PC-3 (cell line): ENCODE measurements around the gene NPR2. TPM values are rescaled to one million over a fixed set of nuclear protein-coding genes. Genes with fewer than 3 reads are reported as not detected.
A peak's percentile ranks its signal among the peaks of the same experiment; 100 is the strongest.

Source experiments
- ATAC-seq: fragments of 200-7000 bp; cut with Tn5 transposase; 2 replicates; pipeline ENCODE4 v1.9.1; 2020; ENCODE audit warnings: mild to moderate bottlenecking, moderate library complexity
- BruUV-seq: library from RNA; stranded (reverse); fragments of 400-500 nt; replicated peaks from 2 replicates; lab custom pipeline; 2021; lab: Mats Ljungman, UMichigan
- CTCF ChIA-PET: fragments of 300-600 bp; sonication (Branson Sonifier 250); formaldehyde crosslinking; loops from one replicate; lab custom pipeline; 2022; ENCODE audit warnings: antibody characterized with exemption; lab: Charles Lee
- POLR2A ChIA-PET: fragments of 300-600 bp; sonication (Branson Sonifier 250); formaldehyde crosslinking; loops from one replicate; lab custom pipeline; 2022; ENCODE audit warnings: antibody characterized with exemption; ENCODE audit not compliant: unreplicated experiment; lab: Charles Lee
- DNase-seq: peaks from one replicate; pipeline ENCODE4 v3.0.0-alpha.2; 2015
- H2AFZ ChIP-seq: fragments of 300-600 bp; sonication (generic); 2 replicates; pipeline ENCODE4 v1.6.0; 2016; ENCODE audit warnings: antibody characterized with exemption, low read length
- H3F3A ChIP-seq: fragments of 300-600 bp; sonication (generic); one replicate; pipeline ENCODE4 v1.6.0; 2017; ENCODE audit warnings: antibody characterized with exemption, low read length, control low read depth, mild to moderate bottlenecking; ENCODE audit not compliant: unreplicated experiment
- H3K27ac ChIP-seq: fragments of 300-600 bp; sonication (generic); 2 replicates; pipeline ENCODE4 v1.5.1; 2016; ENCODE audit warnings: mild to moderate bottlenecking, low read length
- H3K27me3 ChIP-seq: fragments of 300-600 bp; sonication (generic); 2 replicates; pipeline ENCODE4 v1.6.1; 2016; ENCODE audit warnings: low read length, mixed read lengths
- H3K36me3 ChIP-seq: fragments of 300-600 bp; sonication (generic); 2 replicates; pipeline ENCODE4 v1.6.1; 2016; ENCODE audit warnings: low read depth, mixed run types, low read length, mixed read lengths
- H3K4me1 ChIP-seq: fragments of 300-600 bp; sonication (generic); 2 replicates; pipeline ENCODE4 v1.5.1; 2016; ENCODE audit warnings: low read length; ENCODE audit not compliant: insufficient read depth
- H3K4me2 ChIP-seq: fragments of 300-600 bp; sonication (generic); 2 replicates; pipeline ENCODE4 v1.6.0; 2016; ENCODE audit warnings: low read length
- H3K4me3 ChIP-seq: fragments of 300-600 bp; sonication (generic); 2 replicates; pipeline ENCODE4 v1.5.1; 2016; ENCODE audit warnings: mild to moderate bottlenecking, low read length, mixed read lengths
- H3K79me2 ChIP-seq: fragments of 300-600 bp; sonication (generic); 2 replicates; pipeline ENCODE4 v1.6.1; 2017; ENCODE audit warnings: low read length, mixed read lengths
- H3K9ac ChIP-seq: fragments of 300-600 bp; sonication (generic); 2 replicates; pipeline ENCODE4 v1.6.0; 2016; ENCODE audit warnings: mild to moderate bottlenecking, low read length
- H3K9me2 ChIP-seq: fragments of 300-600 bp; sonication (generic); replicated peaks from 2 replicates; pipeline ENCODE4 v1.6.1; 2016; ENCODE audit warnings: mixed run types, low read length, mixed read lengths
- H3K9me3 ChIP-seq: fragments of 300-600 bp; sonication (generic); 2 replicates; pipeline ENCODE4 v1.6.1; 2016; ENCODE audit warnings: low read length, mixed read lengths
- H4K20me1 ChIP-seq: fragments of 300-600 bp; sonication (generic); 2 replicates; pipeline ENCODE4 v1.6.1; 2016; ENCODE audit warnings: low read length, mixed read lengths
- EZH2 ChIP-seq: fragments of 300-600 bp; sonication (generic); IDR thresholded peaks from one replicate; pipeline ENCODE4 v1.6.1; 2017; ENCODE audit warnings: antibody characterized with exemption, mild to moderate bottlenecking, low read length; ENCODE audit not compliant: unreplicated experiment
- EZH2phosphoT487 ChIP-seq: fragments of 300-600 bp; sonication (generic); IDR thresholded peaks from 2 replicates; pipeline ENCODE4 v1.6.1; 2018; ENCODE audit warnings: mild to moderate bottlenecking, antibody characterized with exemption, low read length, borderline replicate concordance
- intact Hi-C: fragments of 100-400 bp; cut with micrococcal nuclease; formaldehyde crosslinking; loops from 2 replicates; pipeline ENCODE4 v1.9.0; 2023
- total RNA-seq: library from RNA; depleted of rRNA; stranded (reverse); fragments of >200 nt; gene quantifications from 2 replicates; pipeline ENCODE4 v1.2.3, GENCODE V29; 2014
- TF ChIP-seq, protein P1 (sequence below): fragments of 300-600 bp; sonication (generic); conservative IDR thresholded peaks from 2 replicates; pipeline ENCODE4 v1.5.1; 2017; ENCODE audit warnings: antibody characterized with exemption, low read depth, mild to moderate bottlenecking, low read length

The NPR2 gene
- total RNA-seq, 1 experiment from 2014 or later, result 1.5 TPM

GRCh38 chr9:35757892-35758275 lies 33.5 kb upstream of the NPR2 start:
- Histone ChIP-seq H4K20me1 (no peaks in the 10 kb centered on the region), H3F3A (no peaks in the 10 kb centered on the region), H3K9me2 (no peaks in the 10 kb centered on the region), H3K27ac (peak overlapping the region; percentile 79), H3K27me3 (no peaks in the 10 kb centered on the region), H3K9ac (peak overlapping the region; percentile 76), H3K79me2 (peaks cover 20% of the 10 kb centered on the region), H2AFZ (no peak overlapping the region), H3K36me3 (no peaks in the 10 kb centered on the region), H3K9me3 (no peaks in the 10 kb centered on the region), H3K4me2 (peak overlapping the region; percentile 90), H3K4me1 (peaks cover 30% of the 10 kb centered on the region), H3K4me3 (peak overlapping the region; percentile 71)
- DNase-seq (no peak), ATAC-seq (no peak)
- TF ChIP-seq EZH2, result no peak
- TF ChIP-seq, protein P1, sequence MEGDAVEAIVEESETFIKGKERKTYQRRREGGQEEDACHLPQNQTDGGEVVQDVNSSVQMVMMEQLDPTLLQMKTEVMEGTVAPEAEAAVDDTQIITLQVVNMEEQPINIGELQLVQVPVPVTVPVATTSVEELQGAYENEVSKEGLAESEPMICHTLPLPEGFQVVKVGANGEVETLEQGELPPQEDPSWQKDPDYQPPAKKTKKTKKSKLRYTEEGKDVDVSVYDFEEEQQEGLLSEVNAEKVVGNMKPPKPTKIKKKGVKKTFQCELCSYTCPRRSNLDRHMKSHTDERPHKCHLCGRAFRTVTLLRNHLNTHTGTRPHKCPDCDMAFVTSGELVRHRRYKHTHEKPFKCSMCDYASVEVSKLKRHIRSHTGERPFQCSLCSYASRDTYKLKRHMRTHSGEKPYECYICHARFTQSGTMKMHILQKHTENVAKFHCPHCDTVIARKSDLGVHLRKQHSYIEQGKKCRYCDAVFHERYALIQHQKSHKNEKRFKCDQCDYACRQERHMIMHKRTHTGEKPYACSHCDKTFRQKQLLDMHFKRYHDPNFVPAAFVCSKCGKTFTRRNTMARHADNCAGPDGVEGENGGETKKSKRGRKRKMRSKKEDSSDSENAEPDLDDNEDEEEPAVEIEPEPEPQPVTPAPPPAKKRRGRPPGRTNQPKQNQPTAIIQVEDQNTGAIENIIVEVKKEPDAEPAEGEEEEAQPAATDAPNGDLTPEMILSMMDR, result no peak
- TF ChIP-seq EZH2phosphoT487, result no peak
- ChIA-PET POLR2A (no interaction called here), CTCF (no interaction called here)
- TSS peak; percentile 45 for BruUV-seq
- intact Hi-C loops, result loop anchor here (1.0 kb wide), 1 partner anchor 13 kb away; no protein-coding TSS in a partner anchor

DNA sequence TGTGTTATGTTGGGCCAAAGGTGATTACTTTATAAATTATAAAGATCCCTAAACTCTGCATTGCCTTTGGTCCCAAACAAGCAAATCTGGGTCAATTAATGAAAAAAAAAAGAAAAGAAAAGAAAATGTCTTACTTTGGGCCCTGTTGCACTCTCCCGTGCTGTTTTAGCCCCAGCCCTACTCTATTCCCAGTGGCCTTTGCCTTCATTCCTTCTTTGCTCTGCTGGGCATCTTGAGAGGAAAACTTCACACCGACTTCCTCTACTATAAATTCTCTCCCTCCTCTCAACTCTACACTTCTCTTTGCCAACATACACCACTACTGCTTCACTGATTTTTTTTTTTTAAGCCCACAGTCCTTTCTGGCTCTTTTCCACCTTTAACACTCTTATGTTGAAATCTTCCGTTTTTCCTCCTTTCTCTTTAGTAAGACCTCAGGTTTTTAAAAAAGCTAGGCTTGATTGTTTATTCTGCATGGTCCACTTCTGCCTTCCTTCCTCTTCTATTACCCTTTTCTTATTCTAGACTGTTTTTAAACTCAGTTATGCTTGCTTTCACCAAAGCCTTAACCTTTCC lies 32.8 kb upstream of the NPR2 start:
- Histone ChIP-seq H3K4me1 (peaks cover 30% of the 10 kb centered on the region), H3K9me2 (no peaks in the 10 kb centered on the region), H3K9ac (no peak overlapping the region), H3K4me3 (no peak overlapping the region; the same call in 1 of the 2 replicates), H3F3A (no peaks in the 10 kb centered on the region), H3K27ac (no peak overlapping the region), H2AFZ (no peak overlapping the region), H3K27me3 (no peaks in the 10 kb centered on the region), H3K36me3 (no peaks in the 10 kb centered on the region), H3K4me2 (peak overlapping the region; percentile 90), H3K9me3 (no peaks in the 10 kb centered on the region), H4K20me1 (no peaks in the 10 kb centered on the region), H3K79me2 (peaks cover 20% of the 10 kb centered on the region)
- intact Hi-C loops, result no loop called here
- no TSS peak for BruUV-seq
- DNase-seq (no peak), ATAC-seq (no peak)
- no peak for TF ChIP-seq EZH2
- TF ChIP-seq EZH2phosphoT487, result no peak
- TF ChIP-seq, protein P1, result no peak
- ChIA-PET POLR2A (no interaction called here), CTCF (no interaction called here)

- Histone ChIP-seq H3K9ac (no peak overlapping the region), H2AFZ (no peak overlapping the region), H3K36me3 (no peaks in the 10 kb centered on the region), H3K9me3 (no peaks in the 10 kb centered on the region), H3K4me3 (no peak overlapping the region), H4K20me1 (no peaks in the 10 kb centered on the region), H3K27me3 (no peaks in the 10 kb centered on the region), H3K4me1 (peaks cover 26% of the 10 kb centered on the region), H3K79me2 (peaks cover 20% of the 10 kb centered on the region), H3K4me2 (no peak overlapping the region), H3F3A (no peaks in the 10 kb centered on the region), H3K27ac (no peak overlapping the region), H3K9me2 (no peaks in the 10 kb centered on the region)
- DNase-seq (no peak), ATAC-seq (no peak)
- ChIA-PET CTCF (no interaction called here), POLR2A (interaction anchor here (0.6 to 0.7 kb wide), 2 partner anchors 29 to 96 kb away, joined by 4 to 14 read pairs; no protein-coding TSS in a partner anchor)
- BruUV-seq, result no TSS peak
- intact Hi-C loops, result no loop called here
- TF ChIP-seq, protein P1, result no peak
- TF ChIP-seq EZH2 (no peak), EZH2phosphoT487 (no peak)
Measured at GRCh38 chr9:35759795-35760194, 31.6 kb upstream of the NPR2 start.
